HEK293 (cell line): ENCODE measurements around the gene VSTM5.

ENCODE experiments used
- CTCF ChIA-PET: fragments of 350-600 bp; formaldehyde crosslinking; extraction: SDS; loops from one replicate; lab custom pipeline; 2021; ENCODE audit warnings: antibody characterized with exemption; lab: Yijun Ruan, JAX
- POLR2A ChIA-PET: fragments of 300-600 bp; formaldehyde crosslinking; extraction: SDS; loops from one replicate; lab custom pipeline; 2020; ENCODE audit warnings: antibody characterized with exemption, inconsistent platforms; lab: Yijun Ruan, JAX
- H3K27ac ChIP-seq: fragments of 200-500 bp; sonication (Bioruptor generic); 2 replicates; pipeline ENCODE4 v1.5.1; 2014; ENCODE audit warnings: low read depth, low read length, control low read depth, inconsistent platforms; ENCODE audit errors: extremely low read depth
- H3K36me3 ChIP-seq, 2 experiments: fragments of 200-500 bp in 1 of 2; sonication (Bioruptor generic) in 1 of 2; 1 replicate in 1 of 2; 2 replicates in 1 of 2; pipeline ENCODE4 v1.5.1; 2014 to 2017; ENCODE audit warnings: inconsistent platforms in 2 of 2, low read length in 2 of 2; ENCODE audit not compliant: control insufficient read depth in 2 of 2, insufficient read depth in 1 of 2
- H3K4me1 ChIP-seq: fragments of 200-500 bp; sonication (Bioruptor generic); 2 replicates; pipeline ENCODE4 v1.5.1; 2014; ENCODE audit warnings: mild to moderate bottlenecking, low read length, inconsistent platforms; ENCODE audit not compliant: control insufficient read depth, insufficient read depth
- H3K4me3 ChIP-seq: 2 replicates; pipeline ENCODE4 v1.5.1; 2011; ENCODE audit warnings: low read depth, mild to moderate bottlenecking, control low read depth, low read length, moderate library complexity
- H3K9me3 ChIP-seq: fragments of 200-500 bp; sonication (Bioruptor generic); 2 replicates; pipeline ENCODE4 v1.5.1; 2014; ENCODE audit warnings: low read depth, low read length, inconsistent platforms; ENCODE audit not compliant: control insufficient read depth, insufficient read depth
- GFI1B ChIP-seq: fragments of 450-650 bp; formaldehyde crosslinking; IDR thresholded peaks from 2 replicates; pipeline ENCODE4 v1.5.1; 2016; ENCODE audit warnings: missing biosample characterization, missing genetic modification characterization
- OVOL3 ChIP-seq: fragments of 450-650 bp; formaldehyde crosslinking; IDR thresholded peaks from 2 replicates; pipeline ENCODE4 v1.5.1; 2016; ENCODE audit warnings: missing biosample characterization, missing genetic modification characterization
- PRDM1 ChIP-seq: fragments of 450-650 bp; formaldehyde crosslinking; IDR thresholded peaks from 2 replicates; pipeline ENCODE4; 2016; ENCODE audit warnings: missing biosample characterization, missing genetic modification characterization
- TCF7L2 ChIP-seq: IDR thresholded peaks from 2 replicates; pipeline ENCODE4 v1.6.1; 2011; ENCODE audit warnings: low read depth, mild to moderate bottlenecking, inconsistent platforms, low read length, moderate library complexity, borderline replicate concordance
- ZIC2 ChIP-seq: fragments of 450-650 bp; formaldehyde crosslinking; IDR thresholded peaks from 2 replicates; pipeline ENCODE4 v1.5.1; 2016; ENCODE audit warnings: missing biosample characterization, missing genetic modification characterization
- ZNF248 ChIP-seq: fragments of 450-650 bp; formaldehyde crosslinking; IDR thresholded peaks from 2 replicates; pipeline ENCODE4 v1.5.1; 2017; ENCODE audit warnings: missing biosample characterization, missing genetic modification characterization
- ZNF274 ChIP-seq, 2 experiments: fragments of 200-500 bp in 1 of 2; fragments of 450-650 bp in 1 of 2; sonication (Bioruptor generic) in 1 of 2; formaldehyde crosslinking in 1 of 2; IDR thresholded peaks; 2 replicates each; pipeline versions ENCODE4 v1.5.1 to v1.6.1; 2014 to 2016; ENCODE audit warnings: borderline replicate concordance in 1 of 2, inconsistent platforms in 1 of 2, low read length in 1 of 2, missing biosample characterization in 1 of 2, missing genetic modification characterization in 1 of 2
- ZNF354C ChIP-seq: fragments of 450-650 bp; formaldehyde crosslinking; IDR thresholded peaks from 2 replicates; pipeline ENCODE4 v1.5.1; 2016; ENCODE audit warnings: missing biosample characterization, missing genetic modification characterization, low read depth, borderline replicate concordance
- ZNF404 ChIP-seq: fragments of 450-650 bp; formaldehyde crosslinking; IDR thresholded peaks from 2 replicates; pipeline ENCODE4 v1.5.1; 2017; ENCODE audit warnings: missing biosample characterization, missing genetic modification characterization
- ZNF624 ChIP-seq: fragments of 450-650 bp; formaldehyde crosslinking; IDR thresholded peaks from 2 replicates; pipeline ENCODE4 v1.5.1; 2017; ENCODE audit warnings: missing biosample characterization, missing genetic modification characterization
- ZNF660 ChIP-seq: fragments of 450-650 bp; IDR thresholded peaks from 2 replicates; pipeline ENCODE4 v1.5.1; 2018; ENCODE audit warnings: missing biosample characterization, mild to moderate bottlenecking, missing genetic modification characterization
- ZNF670 ChIP-seq: fragments of 450-650 bp; formaldehyde crosslinking; IDR thresholded peaks from 2 replicates; pipeline ENCODE4 v1.5.1; 2016; ENCODE audit warnings: missing biosample characterization, missing genetic modification characterization, low read depth
- ZNF677 ChIP-seq: fragments of 450-650 bp; IDR thresholded peaks from 2 replicates; pipeline ENCODE4 v1.5.0; 2018; ENCODE audit warnings: missing biosample characterization, mild to moderate bottlenecking, missing genetic modification characterization, moderate library complexity
- TF ChIP-seq, protein P1 (sequence below): fragments of 450-650 bp; formaldehyde crosslinking; IDR thresholded peaks from 2 replicates; pipeline ENCODE4 v1.5.1; 2016; ENCODE audit warnings: missing biosample characterization, missing genetic modification characterization, borderline replicate concordance
- TF ChIP-seq, protein P2 (sequence below): fragments of 450-650 bp; formaldehyde crosslinking; conservative IDR thresholded peaks from 2 replicates; pipeline ENCODE4 v1.5.1; 2016; ENCODE audit warnings: low read depth, missing biosample characterization, missing genetic modification characterization
- TF ChIP-seq, protein P3 (sequence below): fragments of 450-650 bp; formaldehyde crosslinking; IDR thresholded peaks from 2 replicates; pipeline ENCODE4 v1.5.1; 2016; ENCODE audit warnings: missing biosample characterization, missing genetic modification characterization, borderline replicate concordance

The VSTM5 gene

DNA sequence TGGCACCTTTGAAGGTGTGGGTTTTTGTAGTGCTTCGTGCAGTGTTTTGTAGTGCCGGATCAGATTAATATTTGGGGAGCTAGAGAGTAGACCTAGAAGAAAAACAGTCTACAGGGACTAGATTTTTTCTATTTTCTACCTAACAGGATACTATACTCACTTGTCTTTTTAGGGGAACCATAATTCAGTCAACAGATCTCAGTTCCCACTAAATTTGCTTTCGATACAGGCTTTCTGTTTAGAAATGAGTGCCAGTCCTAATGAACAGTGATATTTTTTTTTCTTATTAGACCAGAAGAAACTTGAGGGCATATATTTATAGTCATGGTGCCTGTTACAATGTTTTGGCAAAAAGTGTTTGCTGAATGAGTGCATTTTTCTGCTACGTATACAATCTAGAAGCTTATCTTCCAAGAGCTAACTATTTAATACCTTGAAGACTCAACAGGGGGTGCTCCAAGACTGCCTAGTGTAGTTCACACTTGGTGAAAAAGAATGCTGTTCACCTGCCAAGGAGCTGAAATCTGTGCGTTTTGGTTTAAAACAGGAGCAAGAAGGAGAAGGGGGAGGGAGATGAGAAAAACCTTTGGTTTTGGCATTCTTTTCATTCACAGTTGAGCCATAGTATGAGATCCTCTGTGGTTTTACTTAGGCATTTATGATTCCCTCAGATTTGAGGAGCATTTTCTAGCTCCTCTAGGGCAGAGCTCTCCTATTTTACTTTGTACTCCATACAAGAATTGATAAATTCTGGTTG, 44.9 kb upstream of the VSTM5 start (continued):
- TF ChIP-seq GFI1B (peak; percentile 57; the same call in 1 of the 2 replicates), TCF7L2 (no peak)

DNA sequence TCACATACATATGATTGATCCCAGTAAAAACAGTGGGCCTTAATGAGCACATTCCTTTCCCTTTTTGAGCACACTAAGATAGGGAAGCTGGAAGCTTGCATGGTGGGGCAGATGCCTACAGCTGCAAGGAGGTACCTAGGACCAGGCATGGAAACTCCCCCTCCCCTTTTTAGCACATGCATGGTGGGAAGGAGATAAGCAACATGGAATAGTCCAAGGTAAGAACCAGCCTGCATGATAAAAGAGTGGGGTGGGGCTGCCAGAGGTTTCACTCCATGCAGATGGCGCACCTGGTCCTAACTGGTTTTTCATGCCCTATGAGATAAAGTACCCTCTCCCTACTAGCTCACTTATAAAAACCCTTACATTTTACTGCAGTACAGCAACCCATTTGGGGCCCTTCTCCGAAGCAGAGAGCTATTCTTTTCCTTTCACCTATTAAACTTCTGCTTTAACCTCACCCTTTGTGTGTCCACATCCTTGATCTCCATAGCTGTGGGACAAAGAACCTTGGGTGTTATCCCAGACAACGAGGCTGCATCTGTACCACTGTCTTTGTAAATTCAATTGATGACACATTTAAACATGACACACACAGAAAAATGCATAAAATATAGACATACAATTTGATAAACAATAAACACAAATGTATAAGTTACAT, 40.1 kb upstream of the VSTM5 start:
- no peak for TF ChIP-seq ZNF404
- TF ChIP-seq PRDM1, result no peak
- TF ChIP-seq ZNF624, result no peak
- TF ChIP-seq ZNF354C (tag by site-specific recombination), result no peak
- TF ChIP-seq ZIC2 (tag by site-specific recombination), result no peak
- no peak for TF ChIP-seq ZNF660 (tag by site-specific recombination)
- TF ChIP-seq, protein P1, sequence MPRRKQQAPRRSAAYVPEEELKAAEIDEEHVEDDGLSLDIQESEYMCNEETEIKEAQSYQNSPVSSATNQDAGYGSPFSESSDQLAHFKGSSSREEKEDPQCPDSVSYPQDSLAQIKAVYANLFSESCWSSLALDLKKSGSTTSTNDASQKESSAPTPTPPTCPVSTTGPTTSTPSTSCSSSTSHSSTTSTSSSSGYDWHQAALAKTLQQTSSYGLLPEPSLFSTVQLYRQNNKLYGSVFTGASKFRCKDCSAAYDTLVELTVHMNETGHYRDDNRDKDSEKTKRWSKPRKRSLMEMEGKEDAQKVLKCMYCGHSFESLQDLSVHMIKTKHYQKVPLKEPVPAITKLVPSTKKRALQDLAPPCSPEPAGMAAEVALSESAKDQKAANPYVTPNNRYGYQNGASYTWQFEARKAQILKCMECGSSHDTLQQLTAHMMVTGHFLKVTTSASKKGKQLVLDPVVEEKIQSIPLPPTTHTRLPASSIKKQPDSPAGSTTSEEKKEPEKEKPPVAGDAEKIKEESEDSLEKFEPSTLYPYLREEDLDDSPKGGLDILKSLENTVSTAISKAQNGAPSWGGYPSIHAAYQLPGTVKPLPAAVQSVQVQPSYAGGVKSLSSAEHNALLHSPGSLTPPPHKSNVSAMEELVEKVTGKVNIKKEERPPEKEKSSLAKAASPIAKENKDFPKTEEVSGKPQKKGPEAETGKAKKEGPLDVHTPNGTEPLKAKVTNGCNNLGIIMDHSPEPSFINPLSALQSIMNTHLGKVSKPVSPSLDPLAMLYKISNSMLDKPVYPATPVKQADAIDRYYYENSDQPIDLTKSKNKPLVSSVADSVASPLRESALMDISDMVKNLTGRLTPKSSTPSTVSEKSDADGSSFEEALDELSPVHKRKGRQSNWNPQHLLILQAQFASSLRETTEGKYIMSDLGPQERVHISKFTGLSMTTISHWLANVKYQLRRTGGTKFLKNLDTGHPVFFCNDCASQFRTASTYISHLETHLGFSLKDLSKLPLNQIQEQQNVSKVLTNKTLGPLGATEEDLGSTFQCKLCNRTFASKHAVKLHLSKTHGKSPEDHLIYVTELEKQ (tag by site-specific recombination), result no peak
- no peak for TF ChIP-seq ZNF677
- TF ChIP-seq, all 188 proteins: peak for 0
- Histone ChIP-seq H3K4me3 (no peak overlapping the region), H3K27ac (no peak overlapping the region), H3K9me3 (no peaks in the 10 kb centered on the region), H3K36me3 (no peaks in the 10 kb centered on the region), H3K4me1 (no peaks in the 10 kb centered on the region)
- ChIA-PET POLR2A (no interaction called here), CTCF (interaction anchor here (0.7 kb wide), 1 partner anchor 19 kb away, joined by 3 read pairs; no protein-coding TSS in a partner anchor)

DNA sequence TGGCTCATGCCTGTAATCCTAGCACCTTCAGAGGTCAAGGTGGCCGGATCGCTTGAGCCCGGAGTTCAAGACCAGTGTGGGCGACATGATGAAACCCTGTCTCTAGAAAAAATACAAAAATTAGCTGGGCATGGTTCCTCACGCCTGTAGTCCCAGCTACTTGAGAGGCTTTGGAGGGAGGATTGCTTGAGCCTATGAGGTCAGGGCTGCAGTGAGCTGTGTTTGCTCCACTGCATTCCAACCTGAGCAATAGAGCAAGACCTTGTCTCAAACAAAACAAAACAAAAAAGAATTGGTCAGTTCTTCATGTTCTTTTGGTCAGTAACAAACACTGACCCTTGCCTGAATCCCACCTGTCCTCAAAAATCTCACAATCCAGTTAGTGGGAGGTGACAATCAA, 36.7 kb upstream of the VSTM5 start:
- no peaks in the 10 kb centered on the region for H3K36me3 ChIP-seq
- H3K4me1 ChIP-seq, result no peaks in the 10 kb centered on the region
- CTCF ChIA-PET, result interaction anchor here (2.8 kb wide), 1 partner anchor 8 kb away, joined by 11 read pairs; no protein-coding TSS in a partner anchor
- no peak overlapping the region for H3K4me3 ChIP-seq
- no peaks in the 10 kb centered on the region for H3K9me3 ChIP-seq
- H3K27ac ChIP-seq, result no peak overlapping the region
- POLR2A ChIA-PET, result no interaction called here
- TF ChIP-seq ZNF248 (tag by site-specific recombination) (no peak), ZNF670 (tag by site-specific recombination) (no peak), PRDM1 (no peak), OVOL3 (no peak), ZNF274 (IDR thresholded peaks at IDR 0.05; ENCODE audit: low read length) (no peak), ZNF274 (tag by site-specific recombination; IDR thresholded peaks at IDR 0.05; ENCODE audit: borderline replicate concordance) (no peak)
- TF ChIP-seq, protein P2, sequence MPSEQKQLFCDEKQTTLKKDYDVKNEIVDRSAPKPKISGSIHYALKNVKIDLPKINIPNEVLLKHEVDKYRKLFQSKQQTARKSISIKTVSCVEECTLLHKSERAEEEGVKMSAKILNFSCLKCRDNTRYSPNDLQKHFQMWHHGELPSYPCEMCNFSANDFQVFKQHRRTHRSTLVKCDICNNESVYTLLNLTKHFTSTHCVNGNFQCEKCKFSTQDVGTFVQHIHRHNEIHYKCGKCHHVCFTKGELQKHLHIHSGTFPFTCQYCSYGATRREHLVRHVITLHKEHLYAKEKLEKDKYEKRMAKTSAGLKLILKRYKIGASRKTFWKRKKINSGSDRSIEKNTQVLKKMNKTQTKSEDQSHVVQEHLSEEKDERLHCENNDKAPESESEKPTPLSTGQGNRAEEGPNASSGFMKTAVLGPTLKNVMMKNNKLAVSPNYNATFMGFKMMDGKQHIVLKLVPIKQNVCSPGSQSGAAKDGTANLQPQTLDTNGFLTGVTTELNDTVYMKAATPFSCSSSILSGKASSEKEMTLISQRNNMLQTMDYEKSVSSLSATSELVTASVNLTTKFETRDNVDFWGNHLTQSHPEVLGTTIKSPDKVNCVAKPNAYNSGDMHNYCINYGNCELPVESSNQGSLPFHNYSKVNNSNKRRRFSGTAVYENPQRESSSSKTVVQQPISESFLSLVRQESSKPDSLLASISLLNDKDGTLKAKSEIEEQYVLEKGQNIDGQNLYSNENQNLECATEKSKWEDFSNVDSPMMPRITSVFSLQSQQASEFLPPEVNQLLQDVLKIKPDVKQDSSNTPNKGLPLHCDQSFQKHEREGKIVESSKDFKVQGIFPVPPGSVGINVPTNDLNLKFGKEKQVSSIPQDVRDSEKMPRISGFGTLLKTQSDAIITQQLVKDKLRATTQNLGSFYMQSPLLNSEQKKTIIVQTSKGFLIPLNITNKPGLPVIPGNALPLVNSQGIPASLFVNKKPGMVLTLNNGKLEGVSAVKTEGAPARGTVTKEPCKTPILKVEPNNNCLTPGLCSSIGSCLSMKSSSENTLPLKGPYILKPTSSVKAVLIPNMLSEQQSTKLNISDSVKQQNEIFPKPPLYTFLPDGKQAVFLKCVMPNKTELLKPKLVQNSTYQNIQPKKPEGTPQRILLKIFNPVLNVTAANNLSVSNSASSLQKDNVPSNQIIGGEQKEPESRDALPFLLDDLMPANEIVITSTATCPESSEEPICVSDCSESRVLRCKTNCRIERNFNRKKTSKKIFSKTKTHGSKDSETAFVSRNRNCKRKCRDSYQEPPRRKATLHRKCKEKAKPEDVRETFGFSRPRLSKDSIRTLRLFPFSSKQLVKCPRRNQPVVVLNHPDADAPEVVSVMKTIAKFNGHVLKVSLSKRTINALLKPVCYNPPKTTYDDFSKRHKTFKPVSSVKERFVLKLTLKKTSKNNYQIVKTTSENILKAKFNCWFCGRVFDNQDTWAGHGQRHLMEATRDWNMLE (tag by site-specific recombination), result no peak
- TF ChIP-seq, protein P3, sequence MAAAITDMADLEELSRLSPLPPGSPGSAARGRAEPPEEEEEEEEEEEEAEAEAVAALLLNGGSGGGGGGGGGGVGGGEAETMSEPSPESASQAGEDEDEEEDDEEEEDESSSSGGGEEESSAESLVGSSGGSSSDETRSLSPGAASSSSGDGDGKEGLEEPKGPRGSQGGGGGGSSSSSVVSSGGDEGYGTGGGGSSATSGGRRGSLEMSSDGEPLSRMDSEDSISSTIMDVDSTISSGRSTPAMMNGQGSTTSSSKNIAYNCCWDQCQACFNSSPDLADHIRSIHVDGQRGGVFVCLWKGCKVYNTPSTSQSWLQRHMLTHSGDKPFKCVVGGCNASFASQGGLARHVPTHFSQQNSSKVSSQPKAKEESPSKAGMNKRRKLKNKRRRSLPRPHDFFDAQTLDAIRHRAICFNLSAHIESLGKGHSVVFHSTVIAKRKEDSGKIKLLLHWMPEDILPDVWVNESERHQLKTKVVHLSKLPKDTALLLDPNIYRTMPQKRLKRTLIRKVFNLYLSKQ (tag by site-specific recombination), result no peak
- TF ChIP-seq, protein P1 (tag by site-specific recombination), result no peak
